CD4-positive, alpha-beta T cell treated with Interleukin-4 for 4 hours (primary cell): Measurements from ENCODE around the gene PHLPP1.
"Not testable (repeated sequence)": the region's sequence is repeated elsewhere in the genome, so short reads cannot be mapped to it uniquely, and the experiment has no call there.

Source experiments
- DNase-seq: peaks from one replicate; pipeline ENCODE4 v3.0.0-alpha.2; 2020

PHLPP1 gene

DNA sequence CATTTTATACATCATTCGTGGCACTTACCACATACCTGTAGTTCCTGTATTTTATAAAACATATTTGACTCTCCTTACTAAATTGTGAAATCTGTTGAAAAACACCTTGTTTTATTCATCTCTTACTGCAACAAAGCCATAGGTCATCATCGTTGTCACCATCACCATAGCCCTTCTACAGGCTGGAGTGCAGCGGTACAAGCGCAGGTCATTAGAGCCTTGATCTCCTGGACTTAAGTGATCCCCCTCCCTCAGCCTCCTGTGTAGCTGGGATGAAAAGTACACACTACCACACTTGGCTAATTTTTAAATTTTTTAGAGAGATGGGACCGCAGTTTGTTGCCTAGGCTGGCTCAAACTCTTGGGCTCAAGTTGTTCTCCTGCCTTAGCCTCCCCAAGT, 184.2 kb downstream of the PHLPP1 start:
- no peak for DNase-seq

DNA sequence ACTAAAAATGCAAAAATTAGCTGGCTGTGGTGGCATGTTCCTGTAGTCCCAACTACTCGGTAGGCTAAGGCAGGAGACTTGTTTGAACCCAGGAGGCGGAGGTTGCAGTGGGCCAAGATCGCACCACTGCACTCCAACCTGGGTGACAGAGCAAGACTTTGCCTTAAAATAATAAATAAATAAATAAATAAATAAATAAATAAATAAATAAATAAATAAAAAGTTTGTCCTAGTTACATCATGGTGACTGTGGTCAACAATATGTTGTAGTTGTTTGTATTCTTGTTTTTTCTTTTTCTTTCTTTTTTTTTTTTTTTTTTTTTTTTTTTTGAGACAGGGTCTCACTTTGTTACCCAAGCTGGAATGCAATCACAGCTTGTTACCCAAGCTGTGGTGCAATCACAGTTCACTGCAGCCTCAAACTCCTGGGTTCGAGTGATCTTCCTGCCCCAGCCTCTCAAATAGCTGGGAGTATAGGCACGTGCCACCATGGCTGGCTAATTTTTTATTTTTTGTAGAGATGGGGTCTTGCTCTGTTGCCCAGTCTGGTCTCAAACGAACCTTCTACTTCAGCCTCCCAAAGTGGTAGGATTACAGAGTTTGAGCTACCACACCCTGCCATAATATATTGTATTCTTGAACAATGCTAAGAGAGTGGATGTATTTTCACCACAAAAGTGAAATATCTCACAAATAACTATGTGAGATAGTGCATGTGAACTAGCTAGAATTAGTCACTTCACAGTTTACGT, 185.0 kb downstream of the PHLPP1 start:
- DNase-seq: no peak

DNA sequence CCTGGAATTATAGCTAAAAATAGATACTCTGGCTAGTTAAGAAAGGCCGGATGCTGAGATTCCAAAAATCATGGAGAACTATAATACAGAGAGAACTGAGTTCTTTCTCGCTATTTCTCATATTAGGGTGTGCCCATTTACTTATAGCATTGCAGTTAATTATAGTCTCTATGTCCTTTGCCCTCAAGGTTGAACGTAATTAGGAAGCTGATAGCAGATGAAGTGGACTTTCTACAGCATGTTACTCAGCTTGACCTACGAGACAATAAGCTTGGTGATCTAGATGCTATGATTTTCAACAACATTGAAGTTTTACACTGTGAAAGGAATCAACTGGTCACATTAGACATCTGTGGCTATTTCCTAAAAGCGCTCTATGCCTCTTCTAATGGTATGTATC, 187.4 kb downstream of the PHLPP1 start:
- DNase-seq: no peak

DNA sequence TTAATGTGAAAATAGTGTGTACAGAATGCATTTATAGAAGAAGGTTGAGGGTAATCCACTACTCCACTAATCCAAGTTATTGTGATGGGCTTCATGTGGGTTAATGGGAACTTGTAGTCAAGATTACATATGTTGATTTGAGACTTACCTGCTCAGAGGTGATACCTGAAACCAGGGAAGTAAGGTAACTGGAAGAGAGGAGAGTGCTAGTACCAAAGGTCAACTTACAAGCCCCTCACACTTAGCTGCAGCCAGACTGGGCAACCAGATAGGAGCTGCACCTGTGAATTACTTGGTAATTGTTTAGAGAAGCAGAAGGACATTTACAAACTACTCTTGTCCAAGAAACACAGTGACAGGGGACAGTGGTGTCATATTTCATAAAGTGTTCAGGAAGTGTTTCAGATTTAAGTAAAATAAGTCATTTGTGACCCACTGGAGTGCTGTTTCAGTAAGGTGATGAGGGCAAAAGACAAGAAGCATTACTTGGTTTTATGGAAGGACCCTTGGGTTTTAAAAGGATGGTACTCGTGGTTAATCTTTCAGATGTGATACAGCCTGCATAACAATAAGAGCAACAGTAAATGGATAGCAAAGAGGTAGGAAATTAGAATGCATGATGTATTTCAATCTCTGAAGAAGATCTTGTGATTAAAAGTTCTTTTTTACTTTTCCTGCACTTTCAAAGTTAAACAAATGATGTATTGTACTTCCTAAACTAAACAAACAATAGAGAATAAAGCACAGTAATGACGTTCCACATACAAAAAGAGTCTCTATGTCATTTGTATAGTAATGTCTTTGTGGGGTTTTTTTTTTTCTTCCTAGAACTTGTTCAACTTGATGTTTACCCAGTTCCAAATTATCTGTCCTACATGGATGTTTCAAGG, 189.3 kb downstream of the PHLPP1 start:
- DNase-seq: no peak

DNA sequence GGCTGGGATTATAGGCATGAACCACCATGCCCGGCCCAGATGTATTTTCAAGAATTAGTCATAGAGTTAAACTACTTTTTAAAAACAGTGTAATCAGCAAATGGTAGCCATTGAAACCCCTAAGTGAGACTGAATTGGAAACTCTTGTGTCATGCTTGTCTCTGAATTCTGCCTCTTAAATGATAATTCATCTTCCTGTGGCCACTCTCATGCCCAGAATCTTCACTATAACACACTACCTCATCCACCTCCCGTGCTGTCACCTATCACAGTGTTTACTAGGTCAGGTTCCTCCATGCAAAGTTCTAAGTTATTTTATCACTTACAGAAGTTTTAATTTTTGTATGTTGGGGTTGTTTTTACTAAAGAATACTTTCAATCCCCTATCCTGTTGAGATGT, 197.5 kb downstream of the PHLPP1 start:
- no peak for DNase-seq

DNA sequence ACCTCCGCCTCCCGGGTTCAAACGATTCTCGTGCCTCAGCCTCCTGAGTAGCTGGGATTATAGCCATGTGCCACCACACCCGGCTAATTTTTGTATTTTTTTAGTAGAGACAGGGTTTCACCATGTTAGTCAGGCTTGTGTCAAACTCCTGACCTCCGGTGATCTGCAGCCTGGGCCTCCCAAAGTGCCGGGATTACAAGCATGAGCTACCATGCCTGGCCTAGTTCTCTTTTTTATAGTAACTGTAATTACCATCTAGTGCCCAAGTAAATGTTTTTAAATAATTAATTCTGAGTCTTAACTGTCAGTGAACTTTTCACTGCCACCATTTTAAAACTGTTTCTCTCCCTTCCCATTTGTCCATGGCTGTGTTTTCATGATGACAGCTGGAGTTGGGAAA, 198.5 kb downstream of the PHLPP1 start:
- DNase-seq: not testable (repeated sequence)

DNA sequence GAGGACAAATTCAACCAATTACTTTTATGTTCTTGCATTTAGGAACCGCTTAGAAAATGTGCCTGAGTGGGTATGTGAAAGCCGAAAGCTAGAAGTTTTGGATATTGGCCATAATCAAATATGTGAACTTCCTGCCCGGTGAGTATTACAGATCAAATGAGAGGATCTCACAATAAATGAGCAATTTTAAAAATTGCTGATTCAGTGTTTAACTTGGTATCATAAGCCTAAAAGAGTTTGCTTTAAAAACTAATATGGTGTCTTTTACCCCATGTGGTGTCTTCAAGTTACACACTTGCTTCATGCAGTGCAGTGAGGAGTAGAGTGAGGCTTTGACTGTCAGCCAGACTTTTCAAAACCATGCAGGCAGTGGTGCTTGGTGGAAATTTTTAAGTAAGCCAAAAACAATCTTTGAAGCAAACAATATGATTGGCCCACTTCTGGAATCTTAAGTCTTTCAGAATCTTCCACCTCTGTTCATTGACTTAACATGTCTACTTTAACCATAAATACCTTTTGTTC, 199.6 kb downstream of the PHLPP1 start:
- DNase-seq: no peak

DNA sequence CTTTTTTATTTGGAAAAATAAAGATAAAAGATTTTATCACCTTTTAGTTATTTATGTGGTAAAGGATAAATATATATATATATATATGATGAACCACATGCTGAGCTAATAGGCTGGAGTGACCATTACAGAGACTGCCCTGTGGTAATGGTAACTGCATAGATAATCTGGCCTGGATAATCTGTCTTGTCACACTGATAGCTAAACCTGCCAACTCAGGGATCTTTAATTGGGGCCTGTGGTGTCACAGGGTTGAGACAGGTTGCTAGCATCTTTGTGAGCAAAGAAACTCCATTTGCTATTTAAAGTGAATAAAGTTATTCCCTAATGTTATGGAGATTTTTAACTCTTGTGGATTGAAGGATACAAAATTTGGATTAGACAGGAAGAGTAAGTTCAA, 203.0 kb downstream of the PHLPP1 start:
- no peak for DNase-seq

DNA sequence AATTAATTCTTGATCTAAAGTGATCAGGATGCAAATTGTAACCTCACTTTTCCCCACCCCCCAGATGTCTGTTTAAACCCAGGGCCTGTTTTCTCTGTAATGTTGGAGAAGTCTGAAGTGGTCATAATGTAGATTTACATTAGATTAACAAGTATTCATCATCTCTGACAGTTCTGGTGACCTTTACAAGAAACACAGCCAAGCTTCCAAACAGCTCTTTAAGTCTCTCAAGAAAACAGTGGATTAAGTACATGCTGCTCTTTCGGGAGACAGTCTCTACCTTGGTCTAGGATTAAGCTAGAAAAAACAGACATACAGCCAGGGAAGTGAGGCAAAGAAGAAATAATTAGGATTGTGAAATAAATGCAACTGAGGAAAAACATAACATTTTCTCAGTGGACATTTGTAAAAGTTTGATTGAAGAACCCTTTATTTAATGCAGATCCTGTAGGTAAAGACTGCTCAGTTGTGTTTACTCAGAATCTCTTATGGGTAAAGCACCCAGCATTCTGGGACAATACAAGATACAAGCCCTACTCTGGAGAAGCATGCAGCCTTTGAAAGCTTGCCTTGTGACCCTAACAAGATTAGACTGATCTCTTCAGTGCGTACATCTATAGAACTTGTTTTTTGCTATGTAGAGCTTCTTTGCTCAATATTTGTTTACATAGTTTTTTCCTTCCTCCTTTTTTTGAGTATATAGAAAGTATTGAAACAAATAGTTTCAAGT, 203.9 kb downstream of the PHLPP1 start:
- DNase-seq: no peak

DNA sequence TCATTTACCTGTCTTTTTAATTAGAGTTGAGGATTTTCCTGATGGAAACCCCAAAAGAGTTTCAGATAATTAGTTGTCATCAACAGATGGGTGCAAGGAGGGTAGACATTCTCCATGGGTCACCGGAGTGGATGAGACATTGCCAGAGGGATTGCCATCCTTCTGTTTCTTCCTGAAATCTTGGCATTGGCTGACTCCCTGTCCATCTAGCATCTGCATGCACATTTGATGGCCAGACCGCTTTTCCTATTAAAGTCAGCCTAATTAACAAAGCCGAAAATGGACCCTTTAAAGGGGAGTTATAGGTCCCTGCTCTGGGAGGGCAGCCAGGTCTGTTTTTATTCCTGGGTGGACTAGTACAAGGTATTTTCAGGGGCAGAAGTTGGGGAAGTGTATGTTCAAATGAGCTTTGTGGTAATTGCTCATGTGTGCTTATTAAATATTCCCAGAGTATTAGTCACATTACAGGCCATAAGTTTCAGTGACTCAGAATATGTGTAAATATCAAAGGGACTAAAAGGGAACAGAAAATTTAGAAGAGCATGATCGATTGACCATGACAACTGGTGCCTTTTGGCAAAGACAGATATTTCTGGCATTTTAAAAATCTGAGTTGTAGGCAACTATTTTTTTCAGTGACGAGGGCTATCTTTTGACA, 209.8 kb downstream of the PHLPP1 start:
- DNase-seq: no peak

DNA sequence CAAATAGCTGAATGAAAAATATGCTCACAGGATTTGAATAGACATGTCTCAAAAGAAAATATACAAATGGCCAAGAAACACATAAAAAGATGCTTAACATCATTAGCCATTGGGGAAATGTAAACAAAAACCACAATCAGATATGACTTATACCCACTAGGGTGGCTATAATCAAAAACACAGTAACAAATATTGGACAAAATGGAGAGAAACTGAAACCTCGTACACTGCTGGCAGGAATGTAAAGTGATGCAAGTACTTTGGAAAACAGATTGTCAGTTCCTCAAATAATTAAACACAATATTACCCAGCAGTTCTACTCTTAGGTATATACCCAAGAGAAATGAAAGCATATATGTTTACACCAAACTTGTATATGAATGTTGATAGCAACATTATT, 213.0 kb downstream of the PHLPP1 start:
- no peak for DNase-seq

DNA sequence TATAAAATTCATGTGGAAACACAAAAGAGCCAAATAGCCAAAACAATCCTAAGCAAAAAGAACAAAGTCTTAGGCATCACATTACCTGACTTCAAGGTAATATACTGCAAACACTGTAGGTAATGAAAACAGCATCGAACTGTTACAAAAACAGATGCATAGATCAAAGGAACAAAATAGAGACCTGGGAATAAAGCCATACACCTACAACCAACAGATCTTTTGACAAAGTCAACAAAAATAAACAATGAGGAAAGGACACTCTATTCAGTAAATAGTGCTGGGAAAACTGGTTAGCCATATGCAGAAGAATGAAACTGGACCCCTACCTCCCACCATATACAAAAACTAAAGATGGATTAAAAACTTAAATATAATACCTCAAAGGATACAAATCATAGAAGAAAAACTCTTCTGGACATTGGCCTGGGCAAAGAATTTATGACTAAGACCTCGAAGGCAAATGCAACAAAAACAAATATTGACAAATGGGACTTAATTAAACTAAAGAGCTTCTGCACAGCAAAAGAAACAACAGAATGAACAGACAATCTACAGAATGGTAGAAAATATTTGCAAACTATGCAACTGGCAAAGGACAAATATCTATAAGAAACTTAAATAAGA, 218.0 kb downstream of the PHLPP1 start:
- DNase-seq: no peak

DNA sequence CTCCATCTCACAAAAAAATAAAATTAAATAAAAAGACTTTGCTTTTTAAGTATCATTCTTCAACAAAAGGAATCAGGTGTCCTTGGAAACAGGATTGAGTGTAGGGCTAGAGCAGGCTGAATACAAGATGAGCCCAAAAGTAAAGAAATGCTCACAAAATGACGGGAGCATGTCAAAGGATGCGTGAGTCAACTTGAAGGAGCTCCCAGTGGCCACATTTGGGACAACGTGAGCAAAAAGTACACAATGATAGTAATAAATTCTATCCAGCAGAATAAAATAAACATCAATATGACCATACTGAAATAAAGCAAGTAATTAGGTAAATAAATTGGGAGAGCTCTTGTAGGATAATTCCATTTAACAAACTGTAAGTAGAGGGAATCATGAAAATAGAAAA, 220.7 kb downstream of the PHLPP1 start:
- DNase-seq: no peak

DNA sequence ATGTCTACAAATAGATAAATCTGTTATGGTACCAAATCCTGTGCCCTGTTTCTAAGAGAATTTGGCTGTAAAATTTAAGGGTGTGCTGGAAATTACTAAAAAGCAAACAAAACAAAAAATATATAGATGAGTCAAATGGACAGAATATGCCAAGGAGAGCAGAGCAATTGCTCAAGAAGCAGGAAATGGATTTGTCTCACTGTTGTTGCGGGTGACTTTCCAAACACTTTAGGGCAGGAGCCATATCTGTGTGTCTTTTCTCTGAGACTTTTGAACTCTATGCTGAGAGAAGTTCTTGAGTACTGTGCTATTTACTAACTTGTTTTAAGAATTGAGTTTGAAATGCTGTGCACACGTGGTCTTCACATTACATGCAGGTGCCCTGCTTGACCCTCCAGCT, 221.7 kb downstream of the PHLPP1 start:
- DNase-seq: no peak

DNA sequence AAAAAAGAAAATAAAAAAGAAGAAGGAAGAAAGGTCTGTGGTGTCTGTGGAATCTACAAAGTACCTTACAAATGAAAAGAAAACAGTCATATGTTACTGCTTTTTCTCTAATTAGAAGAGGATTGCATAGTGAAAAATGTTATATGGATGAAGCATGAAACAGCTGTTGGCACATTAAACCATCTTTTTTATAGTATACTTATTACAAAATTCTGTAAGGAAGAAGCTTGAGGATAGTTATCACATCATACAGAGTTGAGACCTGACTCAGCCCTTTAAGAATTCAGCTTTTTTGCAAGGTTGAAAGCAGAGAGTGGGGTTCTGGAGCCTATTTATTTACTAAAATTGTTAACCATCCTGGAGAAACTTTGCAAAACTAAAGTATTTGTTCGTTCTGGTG, 222.7 kb downstream of the PHLPP1 start:
- no peak for DNase-seq

DNA sequence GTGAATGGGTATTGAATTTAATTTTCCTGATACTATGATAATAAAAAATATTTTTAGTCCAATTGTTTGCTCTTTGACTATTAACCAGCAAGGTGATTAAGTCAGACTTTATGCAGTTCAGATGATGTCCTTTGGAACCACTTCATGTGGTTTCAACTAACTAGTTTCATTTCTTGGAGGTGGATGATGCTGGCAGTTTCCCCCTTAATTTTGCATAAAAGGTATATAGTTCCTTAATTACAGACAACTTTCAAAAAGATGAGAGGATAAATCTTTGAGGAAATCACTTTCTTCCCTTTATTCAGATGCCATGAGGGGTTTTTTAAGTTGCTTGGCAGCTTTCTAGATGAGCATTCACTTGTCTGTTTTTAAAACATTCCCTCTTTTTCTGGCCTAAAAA, 223.1 kb downstream of the PHLPP1 start:
- DNase-seq: no peak

DNA sequence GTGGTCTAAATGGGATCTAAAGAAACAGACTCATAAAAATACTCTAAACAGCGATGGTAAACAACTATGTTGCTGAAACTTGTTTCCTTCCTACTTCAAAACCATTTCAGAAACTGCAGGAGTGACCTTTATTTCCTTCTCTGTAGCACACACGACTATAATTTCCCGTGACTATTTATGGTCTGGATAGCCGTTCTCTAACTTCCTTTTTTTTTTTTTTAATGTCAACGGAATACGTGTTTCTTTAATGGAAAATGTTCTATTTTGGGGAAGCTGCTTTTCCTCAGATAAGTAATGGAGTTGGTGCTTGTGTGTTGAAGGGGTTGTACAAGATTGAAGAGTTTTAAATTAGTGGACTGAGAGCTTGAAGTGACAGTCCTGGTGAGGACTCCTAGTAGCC, 224.1 kb downstream of the PHLPP1 start:
- no peak for DNase-seq

DNA sequence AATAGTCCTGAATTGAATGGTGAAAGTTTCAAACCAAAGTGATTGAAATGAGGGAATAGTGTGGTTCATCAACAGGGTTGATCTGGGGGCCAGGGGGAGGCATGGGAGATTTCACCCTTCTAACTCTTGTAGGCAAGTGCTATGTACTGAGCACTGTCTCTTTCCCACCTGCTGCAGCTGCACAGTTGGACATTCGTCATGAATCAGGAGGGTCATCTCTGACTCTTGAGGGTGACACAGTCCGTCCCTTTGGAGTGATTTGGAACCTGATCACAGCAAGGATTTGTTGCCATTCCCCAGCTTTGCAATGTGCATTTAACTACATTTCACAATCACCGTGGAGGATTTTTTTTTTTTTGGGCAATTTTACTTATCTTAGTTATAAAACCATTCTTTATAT, 224.6 kb downstream of the PHLPP1 start:
- DNase-seq: no peak

DNA sequence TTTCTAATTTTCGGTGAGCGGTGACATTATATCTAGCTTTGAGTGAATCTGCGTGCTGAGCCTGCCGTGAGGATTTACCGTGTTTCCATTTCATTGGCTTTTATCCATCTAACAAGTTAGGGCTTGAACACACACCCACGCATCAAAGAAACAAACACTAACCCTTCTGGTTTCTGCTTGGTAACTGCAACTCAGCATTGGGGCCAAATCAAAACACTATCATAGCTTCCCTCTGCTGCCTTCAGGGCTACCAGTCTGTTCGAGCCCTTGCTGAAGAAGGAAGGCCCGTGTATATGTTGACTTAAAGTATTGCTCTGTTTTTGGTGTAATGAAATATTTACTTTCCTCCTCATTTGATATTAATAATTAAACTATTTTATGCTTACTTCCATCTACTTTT, 227.2 kb downstream of the PHLPP1 start:
- DNase-seq: no peak

DNA sequence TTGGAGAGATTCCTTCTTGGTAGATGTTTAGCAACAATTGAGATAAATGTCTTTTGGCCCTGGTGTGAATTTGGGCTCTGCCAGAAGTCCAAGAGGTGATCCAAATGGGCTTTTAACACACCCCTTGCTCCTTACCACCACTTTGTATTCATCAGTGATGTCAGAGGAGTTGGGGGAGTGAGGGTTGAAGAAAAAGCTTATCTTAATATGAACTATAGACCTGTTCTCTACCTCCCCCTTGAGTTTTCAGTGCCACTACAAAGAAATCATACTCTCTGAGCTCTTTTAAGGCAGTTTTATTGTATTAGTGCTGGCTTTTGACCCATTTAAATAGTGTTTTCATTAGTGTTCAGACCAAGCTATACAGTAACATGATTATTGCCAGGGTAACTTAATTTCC, 229.1 kb downstream of the PHLPP1 start:
- DNase-seq: no peak

DNA sequence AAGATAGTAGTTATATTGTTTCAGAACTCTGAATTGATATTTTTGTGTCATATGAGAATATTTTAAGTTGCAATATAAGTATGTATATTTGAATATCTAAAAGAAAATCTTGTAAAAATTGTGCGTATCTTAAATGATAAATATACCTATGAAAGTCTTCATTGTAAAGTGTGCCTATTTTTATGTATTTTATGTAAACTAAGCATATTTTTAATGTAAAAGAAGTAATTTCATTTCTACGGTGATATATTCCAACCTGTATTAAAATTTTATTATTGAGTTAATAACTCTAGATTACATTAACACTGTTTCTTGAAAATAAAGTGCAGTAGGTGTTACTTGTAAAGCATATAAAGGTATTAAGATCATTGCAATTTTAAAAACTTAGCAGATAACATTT, 233.4 kb downstream of the PHLPP1 start:
- no peak for DNase-seq

DNA sequence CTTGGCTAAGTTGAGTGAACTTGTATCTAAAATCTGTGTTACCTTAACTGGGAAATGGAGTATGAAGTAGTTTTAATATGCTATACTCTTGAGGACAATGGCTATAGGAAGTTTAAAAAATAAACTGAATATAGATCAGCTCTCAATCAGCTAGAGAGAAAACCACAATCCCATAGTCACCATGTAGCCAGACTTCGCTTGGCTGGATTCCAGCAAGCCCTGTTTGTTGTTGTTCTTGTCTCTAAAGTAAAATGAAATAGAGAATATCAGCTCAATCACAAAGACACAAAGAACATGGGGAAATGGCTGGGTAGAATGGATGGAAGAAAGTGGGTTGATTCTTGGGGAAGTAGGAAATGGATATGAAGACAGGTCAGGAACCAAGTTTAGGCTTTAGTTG, 234.9 kb downstream of the PHLPP1 start:
- no peak for DNase-seq
